HG02885 (cell line): ENCODE results near the gene CLK1.
A peak's percentile ranks its signal among the peaks of the same experiment; 100 is the strongest.
"Not testable (repeated sequence)": the region's sequence is repeated elsewhere in the genome, so short reads cannot be mapped to it uniquely, and the experiment has no call there.

Source experiments
- ATAC-seq: cut with Tn5 transposase; IDR thresholded peaks from one replicate; pipeline ENCODE4 v1.9.1; 2021; ENCODE audit warnings: mild to moderate bottlenecking; ENCODE audit not compliant: unreplicated experiment, poor library complexity

Gene CLK1

DNA sequence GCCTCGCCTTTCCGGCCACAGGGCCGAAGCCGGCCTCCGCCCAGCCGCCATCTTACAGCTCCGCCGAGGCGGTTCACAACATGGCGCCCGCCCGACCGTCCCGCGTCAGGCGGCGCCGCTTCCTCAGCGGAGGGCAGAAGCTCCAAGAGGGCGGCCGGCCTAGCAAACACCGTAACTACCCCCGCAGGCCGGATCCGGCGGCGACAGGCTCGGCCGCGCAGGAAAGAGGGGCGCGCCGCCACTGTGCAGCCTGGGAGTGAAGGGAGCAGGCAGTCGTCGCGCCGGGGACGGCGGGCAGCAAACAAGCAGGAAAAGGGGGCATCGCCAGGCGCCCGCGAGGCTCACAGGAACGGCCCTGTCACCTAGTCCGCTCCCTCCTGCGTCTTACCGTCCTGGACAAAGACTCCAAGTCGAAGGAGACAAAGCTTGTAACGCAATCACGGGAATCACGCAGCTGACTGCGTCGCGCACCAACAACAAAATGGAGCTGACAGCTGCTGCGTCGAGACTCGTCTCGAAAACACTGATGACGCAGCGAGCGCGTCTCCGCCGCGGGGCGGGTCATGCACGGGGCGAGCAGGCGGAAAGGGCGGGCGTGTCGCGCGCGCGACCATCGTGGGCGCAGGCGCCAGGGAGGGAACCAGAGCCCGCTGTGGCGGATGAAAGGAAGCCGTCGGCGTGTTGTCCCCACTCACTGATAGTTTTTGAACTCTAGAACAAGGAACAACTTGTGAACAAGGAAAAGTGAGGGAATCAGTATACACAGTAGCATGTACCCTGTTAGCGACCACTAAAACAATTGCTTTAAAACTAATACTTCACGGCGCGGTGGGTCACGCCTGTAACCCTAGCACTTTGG lies at the start of gene CLK1:
CLK1 (minus strand) TSS at position 483 of the 859 bp plus-strand sequence. CDS start 2,796 bp downstream, outside the sequence.
- ATAC-seq, result peak; percentile 86

DNA sequence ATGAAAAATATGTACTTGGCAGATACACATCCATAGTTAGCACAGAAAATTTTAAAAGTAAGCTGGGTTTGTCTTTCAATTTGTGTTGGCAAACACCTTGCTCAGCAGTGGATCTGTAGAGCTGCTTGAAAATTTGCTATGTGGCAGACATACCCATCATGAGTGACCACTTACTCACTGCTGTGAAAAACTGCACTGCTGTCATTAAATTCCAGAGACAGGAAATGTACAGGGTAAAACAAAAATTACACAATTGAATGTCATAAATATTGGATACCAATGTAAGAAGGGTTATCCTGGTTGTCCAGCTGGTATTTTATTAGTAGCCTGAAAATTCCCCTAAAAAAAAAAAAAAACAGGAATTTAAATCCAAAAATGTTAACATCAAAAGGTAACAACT lies 49.2 kb upstream of the CLK1 start:
- no peak for ATAC-seq

DNA sequence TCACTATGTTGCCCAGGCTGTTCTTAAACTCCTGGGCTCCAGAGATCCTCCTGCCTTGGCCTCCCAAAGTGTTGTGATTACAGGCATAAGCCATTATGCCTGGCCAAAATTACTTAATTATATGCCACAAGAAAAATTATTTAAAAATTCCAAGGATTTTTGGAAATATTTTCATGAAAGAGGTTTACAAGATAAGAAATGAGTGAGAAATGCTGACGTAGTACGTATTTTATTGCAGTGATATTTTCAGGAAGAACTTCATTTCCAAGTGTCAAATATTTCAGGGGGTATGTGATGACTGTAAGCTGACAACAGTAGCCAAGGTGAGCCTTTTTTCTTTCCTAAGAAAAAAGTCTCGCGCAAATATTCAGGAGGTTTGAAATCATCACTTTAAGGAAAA lies 45.5 kb upstream of the CLK1 start:
- ATAC-seq, result no peak

DNA sequence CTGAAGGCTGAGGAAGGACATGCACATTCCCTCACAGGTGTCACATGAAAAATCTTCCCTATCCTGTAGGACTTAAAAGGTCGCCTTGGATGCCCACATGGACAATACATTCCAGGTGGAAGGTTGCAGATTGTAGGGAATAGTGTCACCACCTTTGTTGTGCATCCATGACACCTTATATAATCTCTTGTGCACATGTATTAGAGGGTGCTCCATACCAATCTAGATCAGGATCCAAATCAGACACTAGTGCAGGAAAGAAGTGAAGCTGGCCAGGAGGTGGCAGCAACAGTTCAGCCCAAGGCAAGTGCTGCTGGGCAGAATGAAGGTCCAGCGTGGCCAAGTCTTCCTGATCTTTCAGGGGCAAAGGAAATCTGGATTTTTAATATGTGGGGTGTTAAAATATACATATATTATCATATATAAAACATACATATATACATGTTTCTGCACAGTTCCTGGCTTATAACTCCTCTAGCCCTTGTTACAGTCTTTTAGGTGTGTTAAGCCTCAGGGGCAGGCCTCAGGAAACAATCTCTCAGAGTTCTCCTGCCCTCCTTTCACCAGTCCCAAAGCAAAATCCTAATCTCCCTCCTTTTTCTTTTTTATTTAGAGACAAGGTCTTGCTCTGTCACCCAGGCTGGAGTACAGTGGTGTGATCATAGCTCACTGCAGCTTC lies 41.3 kb upstream of the CLK1 start:
- ATAC-seq, result peak; percentile 57

DNA sequence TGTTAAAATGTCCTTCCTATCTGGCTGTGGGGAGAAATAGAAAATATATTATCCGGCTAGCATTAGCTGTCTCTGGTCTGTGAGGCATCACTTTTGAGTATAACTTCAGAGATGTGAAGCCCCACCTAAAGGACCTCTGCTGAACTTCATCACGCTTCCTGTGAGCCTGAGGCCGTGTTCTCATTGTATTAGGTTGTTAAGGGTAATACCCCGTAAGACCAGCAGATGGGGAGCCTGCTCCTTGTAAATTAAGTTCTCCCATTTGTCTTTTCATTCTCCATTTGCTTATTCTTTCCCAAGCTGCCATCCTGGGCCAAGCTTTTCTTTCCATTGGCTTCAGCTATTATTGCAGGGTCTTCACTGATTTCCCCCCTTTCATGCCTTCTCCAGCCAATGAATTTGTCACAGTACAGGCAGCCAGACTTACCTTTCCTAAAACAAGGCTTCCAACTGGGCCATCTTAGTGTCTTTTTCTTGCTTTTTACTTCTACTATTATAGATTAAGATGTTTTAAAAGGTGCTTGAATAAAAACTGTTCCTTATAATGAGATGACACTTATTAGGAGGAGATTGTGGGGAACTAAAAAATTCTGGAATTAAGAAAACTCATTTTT lies 37.1 kb upstream of the CLK1 start:
- peak; percentile 99 for ATAC-seq

DNA sequence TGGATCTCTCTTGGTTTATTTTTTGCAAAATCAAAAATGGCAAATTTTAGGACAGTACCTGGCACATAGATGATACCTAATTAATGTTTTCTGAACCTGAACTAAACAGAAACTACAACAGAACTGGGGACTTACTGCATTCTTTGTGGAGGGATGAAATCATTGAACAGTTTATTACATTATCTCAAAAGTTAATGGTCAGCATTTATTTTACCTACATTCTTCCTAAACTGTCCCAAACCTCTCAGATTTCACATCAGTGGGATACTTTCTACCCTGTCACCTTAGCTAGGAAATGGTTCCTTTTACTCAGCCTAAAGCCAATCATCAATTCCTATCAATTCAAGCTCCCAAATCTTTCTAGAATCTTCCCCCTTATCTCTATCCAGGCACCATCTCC lies 35.0 kb upstream of the CLK1 start:
- no peak for ATAC-seq

DNA sequence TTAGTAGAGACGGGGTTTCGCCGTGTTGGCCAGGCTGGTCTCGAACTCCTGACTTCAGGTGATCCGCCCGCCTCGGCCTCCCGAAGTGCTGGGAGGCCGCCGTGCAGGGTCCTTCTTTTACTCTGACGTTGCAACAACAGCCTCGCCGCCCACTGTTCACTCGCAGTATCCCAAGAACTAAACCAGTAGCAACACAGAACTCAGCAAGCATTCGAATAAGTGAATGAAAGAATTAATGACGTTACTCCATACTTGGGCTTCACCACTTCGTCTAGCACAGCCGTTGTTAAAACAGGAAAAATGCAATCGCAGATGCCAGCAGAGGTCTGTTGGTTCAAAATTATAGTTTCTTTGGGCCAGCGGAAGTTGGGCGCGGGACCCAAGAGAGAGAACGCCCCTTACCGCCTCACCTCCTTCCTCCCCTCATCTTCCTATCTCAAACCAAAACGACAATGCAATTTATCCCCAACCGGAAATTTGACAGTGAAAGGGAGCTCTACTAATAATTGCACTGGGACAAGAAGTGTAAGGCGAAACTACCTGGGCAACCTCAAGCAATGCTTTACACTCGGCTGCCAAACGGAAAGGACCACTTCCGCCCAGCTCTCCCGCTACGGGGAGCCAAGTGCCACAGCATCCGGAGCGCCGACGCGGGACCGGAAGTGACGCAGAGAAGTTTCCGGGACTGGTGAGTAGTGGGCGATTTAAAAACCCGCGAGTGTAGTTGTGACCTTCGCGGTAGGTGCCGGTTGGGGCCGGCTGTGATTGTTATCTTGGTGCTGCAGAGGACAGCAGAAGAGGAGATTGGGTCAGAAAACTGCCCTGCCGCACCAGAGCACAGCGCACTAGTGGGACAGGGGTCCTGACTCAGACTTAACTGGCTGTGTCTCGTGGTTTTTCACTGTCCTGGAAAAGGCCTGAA lies 24.5 kb upstream of the CLK1 start, which contains the start of the genes NIF3L1 and PPIL3:
NIF3L1 (plus strand) TSS at position 668 of the 922 bp plus-strand sequence. CDS start 2,573 bp downstream, outside the sequence.
PPIL3 (minus strand) TSS at position 374 of the 922 bp plus-strand sequence. CDS start 1,462 bp downstream, outside the sequence.
- ATAC-seq, result peak; percentile 92

DNA sequence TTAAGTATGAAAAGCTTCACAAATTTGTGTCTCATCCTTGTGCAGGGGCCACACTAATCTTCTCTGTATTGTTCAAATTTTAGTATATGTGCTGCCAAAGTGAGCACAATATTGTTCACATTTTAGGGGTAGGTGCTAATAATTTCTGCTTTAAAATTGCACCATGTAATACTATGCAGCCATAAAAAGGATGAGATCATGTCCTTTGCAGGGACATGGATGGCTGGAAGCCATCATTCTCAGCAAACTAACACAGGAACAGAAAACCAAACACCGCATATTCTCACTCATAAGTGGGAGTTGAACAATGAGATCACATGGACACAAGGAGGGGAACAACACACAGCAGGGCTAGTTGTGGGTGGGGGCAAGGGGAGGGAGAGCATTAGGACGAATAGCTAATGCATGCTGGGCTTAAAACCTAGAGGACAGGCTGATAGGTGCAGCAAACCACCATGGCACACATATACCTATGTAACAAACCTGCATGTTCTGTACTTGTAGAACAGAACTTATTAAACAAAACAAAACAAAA lies 17.3 kb upstream of the CLK1 start:
- not testable (repeated sequence) for ATAC-seq

DNA sequence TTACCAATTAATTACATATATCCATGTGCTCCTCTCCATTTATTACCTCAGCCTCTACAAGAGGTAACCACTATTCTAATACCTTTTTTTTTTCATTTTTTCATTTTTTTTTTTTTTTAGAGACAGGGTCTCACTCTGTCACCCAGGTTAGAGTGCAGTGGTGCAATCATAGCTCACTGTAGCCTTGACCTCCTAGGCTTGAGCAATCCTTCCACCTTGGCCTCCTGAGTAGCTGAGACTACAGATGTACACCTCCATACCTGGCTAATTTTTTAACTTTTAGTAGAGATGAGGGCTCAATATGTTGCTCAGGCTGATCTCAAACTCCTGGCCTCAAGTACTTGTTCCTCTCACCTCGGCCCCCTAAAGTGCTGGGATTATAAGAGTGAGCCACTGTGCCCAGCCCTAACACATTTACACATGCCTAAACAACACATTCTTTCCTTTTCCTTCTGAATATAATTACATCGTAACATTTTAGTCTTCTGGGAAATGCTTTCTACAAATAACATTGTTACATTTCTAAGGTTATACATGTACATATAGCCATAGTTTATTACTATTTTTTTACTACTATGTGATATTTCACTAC lies 13.9 kb upstream of the CLK1 start:
- ATAC-seq, result no peak

DNA sequence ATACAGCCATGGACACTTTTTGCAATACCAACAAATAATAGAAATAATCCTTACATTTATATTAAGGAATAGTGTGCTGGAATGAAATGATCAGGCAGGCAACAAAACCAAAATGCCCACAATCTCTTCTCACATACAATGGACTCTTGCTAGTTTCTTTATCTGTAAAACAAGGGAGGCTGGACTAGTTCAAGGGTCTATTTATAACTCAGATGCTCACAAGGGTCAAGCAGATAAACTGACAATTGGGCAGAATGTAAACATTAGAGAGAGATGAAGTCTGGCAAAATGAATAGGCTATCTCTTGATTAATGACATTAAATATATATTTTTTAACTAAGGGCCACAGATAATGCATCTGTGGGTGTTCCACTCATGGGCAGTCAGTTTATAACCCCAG lies 13.0 kb upstream of the CLK1 start:
- no peak for ATAC-seq

DNA sequence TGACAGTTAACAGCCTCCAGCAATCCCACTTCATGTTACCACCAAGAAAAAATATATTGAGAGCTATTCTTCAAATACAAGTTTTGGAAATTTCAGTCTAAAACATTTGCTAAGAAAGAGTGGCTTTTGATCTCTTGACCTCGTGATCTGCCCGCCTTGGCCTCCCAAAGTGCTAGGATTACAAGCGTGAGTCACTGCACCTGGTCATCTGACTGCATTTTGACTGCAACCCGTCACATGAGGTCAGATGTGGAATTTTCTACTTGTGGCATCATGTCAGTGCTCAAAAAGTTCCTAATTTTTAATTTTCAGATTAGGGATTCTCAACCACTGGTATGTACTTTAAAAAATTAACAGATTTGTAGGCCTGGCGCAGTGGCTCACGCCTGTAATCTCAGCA lies 9.1 kb upstream of the CLK1 start:
- no peak for ATAC-seq

DNA sequence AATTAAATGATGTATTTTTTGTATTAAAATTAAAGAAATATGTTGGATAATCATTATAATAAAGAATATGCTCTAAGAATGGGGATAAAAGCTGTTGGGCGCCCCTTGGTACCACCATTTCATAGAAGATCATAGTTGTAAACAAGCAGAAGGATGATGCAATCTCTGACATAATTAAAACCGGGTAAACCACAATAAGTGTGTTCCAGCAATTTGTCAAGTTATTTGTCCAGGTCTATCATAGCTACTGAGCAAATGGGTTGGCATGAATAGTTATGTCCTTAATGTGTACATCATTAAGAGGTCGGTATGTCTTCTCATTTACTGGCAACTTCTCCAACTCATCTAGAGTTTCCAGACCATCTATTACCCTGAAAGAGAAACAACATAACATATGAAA lies 6.7 kb upstream of the CLK1 start:
- no peak for ATAC-seq

DNA sequence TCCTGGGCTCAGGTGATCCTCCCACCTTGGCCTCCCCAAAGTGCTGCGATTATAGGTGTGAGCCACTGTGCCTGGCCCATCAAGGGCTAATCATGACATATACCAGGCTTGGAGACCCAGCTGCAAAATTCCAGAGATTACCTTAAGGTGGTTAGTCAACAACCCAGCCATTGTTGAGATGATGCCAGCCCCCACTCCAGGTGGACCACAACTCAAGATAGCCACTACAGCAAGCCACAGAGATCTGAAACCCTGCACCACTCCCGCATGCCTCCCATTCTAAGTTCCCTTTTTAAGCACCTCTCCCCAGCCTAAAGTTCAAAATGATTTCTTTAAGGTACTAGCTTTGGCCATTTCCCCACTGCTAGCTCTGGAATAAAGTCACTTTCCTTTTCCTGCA lies 4.6 kb upstream of the CLK1 start:
- ATAC-seq, result no peak

DNA sequence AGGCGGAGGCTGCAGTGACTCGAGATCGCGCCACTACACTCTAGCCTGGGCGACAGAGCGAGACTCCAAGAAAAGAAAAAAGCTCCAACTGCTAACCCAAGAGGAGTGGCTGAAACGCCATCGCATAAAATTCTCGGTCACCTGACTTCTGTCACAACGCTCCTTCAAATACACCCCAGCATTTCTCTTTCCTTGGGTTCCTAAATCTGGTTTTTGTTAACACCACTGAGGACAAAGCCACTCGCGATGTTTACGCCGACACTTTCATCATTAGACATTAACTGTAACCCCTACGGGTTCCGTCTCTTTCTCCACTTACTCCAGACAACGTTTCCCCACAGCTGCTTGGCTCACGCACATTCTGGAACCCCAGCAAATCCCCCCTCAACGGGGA lies 679 bp downstream of the CLK1 start:
- peak; percentile 3 for ATAC-seq

DNA sequence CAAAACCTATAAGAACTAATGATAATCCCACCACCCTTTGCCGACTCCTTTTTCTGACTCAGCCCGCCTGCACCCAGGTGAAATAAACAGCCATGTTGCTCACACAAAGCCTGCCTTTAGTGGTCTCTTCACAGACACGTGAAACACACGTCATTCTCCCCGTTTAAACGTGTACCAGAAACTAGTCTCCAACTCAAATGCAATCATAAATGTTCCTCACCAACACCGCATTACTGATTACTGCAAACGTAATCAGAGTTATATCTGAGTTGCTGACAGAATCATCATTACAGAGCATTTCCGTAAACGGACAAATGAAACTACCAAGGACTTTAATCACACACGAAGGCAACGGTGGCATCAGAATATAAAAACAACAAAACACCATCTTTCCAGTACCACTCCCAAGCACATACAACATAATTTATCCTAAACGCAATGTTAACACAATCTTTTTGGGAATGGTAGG lies 1.9 kb downstream of the CLK1 start:
- no peak for ATAC-seq

DNA sequence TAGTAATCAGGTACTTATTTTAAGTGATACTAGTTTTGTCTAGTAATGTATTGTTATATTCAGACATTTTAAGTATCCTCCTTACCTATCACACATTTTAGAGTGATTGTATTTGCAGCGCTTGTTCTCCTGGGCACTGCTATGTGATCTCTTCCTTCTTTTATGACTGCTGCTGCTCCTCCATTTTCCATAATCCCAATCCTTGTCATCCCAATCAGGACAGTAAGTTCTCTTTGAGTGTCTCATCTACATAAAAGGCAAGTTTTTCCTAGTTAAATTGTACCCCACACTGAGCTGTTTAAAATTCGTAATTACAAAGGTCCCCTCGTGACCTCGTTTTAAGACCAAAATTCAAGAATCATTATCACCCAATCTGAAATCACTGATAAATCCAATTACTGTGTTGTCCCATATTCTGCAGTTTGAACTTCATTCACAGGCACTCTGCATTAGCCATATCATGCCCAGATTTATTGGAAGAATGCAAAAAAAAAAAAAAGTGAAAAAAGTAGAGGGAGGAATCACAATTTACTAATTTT lies 2.8 kb downstream of the CLK1 start:
- no peak for ATAC-seq

DNA sequence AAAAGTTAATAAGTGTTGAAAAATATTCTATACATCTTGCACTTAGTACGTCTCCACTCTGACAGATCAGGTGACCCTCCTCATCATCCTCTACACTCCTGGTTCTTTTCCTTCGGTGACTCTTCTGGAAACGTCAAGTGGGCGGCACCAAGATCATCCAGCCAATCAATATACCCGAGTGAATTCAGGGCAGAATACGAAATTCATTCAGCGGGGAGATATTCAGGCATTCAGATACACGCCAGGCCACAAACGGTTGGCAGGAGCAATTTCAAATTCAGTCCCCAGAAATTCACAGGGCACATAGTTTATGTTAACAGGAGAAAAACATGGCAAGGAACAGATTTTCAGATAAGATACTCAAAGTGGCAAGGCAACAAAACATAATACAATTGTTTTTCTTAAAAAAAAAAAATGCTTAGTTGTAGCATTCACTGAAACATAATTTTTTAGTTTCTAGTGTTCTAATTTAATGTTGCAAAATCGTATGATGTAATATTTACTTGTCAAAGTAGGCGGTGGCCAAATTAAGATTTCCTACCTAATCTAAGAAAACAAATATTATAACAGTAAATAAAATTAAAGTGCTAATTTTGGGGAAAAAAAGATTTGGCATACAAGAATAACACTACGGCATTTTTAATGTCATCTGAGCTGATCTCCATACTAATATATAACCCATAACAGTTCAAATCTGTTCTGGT lies 4.2 kb downstream of the CLK1 start:
- no peak for ATAC-seq

DNA sequence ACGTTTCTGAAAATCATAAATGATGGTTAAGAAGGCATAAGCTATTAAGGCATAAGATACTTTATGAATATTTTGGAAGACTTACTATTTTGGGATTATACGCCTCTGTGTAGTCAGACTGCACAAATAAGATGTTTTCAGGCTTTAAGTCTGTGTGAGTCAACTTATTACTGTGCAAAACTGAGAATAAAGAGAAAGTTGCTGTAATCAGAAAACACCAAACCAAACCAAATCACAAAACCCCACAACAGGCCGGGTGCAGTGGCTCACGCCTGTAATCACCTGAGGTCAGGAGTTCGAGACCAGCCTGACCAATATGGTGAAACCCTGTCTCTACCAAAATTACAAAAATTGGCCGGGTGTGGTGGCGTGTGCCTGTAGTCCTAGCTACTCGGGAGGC lies 7.7 kb downstream of the CLK1 start:
- no peak for ATAC-seq
